ENCODE results near the gene KIAA0753.

KIAA0753 gene

DNA sequence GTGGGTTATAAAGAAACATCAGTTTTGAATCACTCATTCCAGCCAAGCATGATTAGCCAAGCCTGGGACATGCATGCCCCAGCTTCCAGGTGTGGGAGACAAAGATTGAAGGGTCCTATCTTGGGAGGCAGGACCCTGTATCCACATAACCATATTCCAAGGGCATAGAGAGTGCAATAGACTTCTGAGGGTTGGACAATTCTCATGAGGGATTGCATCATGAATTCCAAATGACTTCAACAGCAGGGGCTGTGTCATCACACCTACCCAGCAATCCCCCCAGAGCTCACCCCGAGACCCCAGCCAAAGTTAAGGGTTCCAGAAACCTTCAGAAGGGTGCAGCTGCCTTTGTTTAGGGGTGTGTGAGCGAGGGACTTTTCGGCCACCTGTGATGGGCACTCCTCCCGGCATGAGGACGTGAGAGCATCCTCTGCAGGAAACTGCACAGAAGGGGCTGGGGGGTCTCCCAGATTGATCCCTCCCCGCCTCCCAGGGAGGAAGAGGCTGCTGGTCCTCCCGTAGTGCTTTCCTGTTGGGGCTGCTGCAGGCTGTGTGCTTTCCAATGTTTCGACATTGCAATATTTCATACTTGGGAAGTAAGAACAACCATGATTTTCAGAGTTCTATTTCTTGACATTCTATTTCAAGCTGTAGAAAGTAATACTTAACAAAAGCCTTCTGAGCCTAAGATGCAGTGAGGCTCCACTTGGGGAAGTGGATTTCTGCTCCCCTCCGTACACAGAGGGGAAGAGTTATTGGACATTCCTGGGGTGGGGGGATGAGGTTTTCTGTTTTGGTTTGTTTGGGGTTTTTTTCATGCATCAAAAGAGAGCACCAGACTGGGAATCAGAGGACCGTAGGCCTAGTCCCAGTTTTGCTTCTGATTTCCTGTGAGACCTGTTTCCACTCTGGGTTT lies 70.9 kb downstream of the KIAA0753 start:
- DNase-seq (ENCODE audit: low spot score): no peak

DNA sequence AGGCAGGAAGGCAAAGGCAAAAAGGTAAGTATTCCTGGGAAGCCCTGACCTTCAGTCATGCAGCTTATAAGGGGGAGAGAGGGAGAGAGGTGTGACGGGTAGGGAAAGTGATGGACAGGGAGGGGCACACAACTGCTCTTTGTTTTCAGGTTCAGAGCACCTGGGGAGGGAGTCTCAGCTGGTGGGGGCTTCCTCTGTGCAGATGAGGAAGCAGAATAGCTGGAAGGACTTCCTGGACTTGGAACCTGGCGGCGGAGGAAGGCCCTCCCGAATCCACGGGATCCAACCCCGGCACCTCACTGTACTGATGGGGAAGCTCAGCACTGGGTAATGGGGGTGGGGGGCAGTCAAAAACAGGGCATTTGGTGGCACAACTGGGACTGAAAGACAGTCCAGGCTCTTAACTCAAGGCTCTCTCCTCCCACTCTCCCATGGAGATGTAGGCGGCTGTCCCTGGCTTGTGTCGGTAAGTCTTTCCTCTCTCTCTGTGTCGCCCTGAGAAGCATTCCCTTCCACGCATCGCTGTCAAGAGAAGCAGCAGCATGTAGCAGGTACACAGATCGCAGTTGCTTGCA lies 72.2 kb downstream of the KIAA0753 start:
- no peak for DNase-seq (ENCODE audit: low spot score)

GRCh38 chr17:6567528-6568183 lies 72.9 kb downstream of the KIAA0753 start:
- DNase-seq (ENCODE audit: low spot score): no peak

GRCh38 chr17:6561446-6561845 lies 79.1 kb downstream of the KIAA0753 start:
- no peak for DNase-seq (ENCODE audit: low spot score)

DNA sequence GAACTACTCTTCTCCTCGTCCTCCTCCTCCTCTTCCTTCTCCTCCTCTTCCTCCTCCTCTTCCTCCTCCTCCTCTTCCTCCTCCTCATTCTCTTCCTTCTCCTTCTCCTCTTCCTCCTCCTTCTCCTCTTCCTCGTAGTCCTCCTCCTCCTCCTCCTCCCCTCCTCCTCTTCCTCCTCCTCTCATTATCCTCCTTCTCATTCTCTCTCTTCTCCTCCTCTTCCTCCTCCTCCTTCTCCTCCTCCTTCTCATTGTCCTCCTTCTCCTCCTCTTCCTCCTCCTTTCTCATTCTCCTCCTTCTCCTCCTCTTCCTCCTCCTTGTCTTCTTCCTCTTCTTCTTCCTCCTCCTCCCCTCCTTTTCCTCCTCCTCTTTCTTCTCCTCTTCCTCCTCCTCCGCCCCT lies 80.0 kb downstream of the KIAA0753 start:
- no peak for DNase-seq (ENCODE audit: low spot score)

GRCh38 chr17:6559753-6560215 lies 80.7 kb downstream of the KIAA0753 start:
- no peak for DNase-seq (ENCODE audit: low spot score)

DNA sequence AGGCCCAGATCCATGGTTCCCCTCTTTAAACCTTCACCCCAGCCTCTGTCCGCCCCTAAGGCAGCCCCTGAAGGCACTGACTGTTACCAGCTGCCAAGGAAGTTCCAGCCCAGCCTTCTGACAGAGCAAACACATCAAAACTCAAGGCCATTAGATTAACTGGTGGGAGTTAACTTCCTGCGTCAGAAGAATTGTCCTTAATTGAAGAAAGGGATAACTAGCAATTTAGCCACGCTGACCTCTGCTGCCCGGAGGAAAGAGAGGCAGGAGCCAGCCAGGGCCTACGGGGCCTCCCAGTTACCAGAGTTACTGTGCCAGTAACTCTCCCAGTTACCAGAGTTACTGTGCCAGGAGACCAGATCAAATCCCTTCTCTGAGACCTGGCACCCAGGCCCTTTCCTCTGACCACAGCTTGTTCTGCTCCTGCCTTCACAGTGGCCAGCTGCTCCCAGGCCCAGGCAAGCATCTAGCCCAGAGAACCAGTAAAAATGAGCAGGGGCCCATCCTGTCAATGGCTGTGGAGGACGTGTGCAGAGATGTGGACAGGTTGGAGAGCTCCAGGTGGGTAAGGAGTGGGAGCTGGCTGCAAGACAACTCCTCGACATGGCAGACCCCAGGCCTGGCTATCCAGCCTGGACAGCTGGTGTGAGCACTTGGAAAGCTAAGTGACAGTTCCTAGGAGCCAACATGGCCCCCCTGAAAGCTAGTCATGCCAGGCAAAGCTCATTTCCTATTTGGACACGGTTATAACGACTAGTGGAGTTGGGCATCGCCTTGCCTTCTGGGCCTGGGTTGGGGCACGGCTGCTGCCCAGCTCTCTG lies 81.4 kb downstream of the KIAA0753 start:
- no peak for DNase-seq (ENCODE audit: low spot score)

- no peak for DNase-seq (ENCODE audit: low spot score)
Observed at GRCh38 chr17:6558276-6558675, 82.2 kb downstream of the KIAA0753 start.

- no peak for DNase-seq (ENCODE audit: low spot score)
Observed at GRCh38 chr17:6557040-6557438, 83.5 kb downstream of the KIAA0753 start.

DNA sequence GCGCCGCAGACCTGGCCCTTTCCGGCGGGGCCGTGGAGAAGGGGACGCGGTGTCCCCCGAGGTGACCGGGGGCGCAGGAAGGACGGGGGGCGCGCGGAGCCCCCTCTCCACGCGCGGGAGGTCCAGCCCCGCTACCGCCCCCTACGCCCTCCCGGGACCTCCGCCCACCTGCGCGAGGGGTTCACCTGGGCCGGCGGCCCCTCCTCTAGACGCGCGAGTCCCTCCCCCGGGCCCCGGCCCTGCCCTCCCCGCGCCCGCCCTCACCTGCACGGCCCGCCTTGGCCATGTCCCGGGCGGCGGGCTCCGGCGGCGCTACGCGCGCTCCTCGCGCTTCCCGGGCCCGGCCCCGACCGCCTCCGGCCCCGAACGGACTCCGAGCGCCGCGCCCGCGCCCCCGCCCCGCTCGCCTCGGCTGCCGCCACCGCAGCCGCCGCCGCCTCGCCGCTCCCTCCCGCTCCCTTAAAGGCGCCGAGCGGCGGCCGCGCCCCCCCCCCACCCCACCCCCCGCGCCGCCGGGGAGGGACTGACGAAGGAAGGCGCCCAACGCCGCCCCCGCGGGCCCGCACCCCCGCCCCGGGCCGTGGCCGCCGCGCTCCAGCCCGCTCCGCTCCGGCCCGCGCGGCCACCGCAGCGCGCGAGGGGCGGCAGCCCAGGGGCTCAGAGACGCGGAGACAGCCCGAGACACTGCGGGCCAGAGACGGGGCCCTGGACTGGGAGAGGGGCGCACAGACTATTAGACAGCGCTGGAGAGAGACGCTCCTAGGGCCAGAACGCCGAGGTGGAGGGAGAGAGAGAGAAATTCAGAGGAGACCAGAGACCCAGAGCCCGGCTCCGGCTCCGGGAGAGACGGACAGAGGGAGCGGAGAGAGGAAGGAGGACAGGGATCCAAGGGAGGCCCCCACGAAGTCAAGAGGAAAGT lies 84.1 kb downstream of the KIAA0753 start, which contains the start of gene PITPNM3:
Gene PITPNM3 (minus strand): TSS at position 435 of the 919 bp plus-strand sequence. CDS start 149 bp downstream, at position 286.
- no peak for DNase-seq (ENCODE audit: low spot score)

- DNase-seq (ENCODE audit: low spot score): no peak
Observed at GRCh38 chr17:6555331-6556120, 85.0 kb downstream of the KIAA0753 start.

GRCh38 chr17:6554871-6555330 lies 85.6 kb downstream of the KIAA0753 start:
- DNase-seq (ENCODE audit: low spot score): no peak

- DNase-seq (ENCODE audit: low spot score): no peak
Observed at GRCh38 chr17:6554342-6554741, 86.2 kb downstream of the KIAA0753 start.

DNA sequence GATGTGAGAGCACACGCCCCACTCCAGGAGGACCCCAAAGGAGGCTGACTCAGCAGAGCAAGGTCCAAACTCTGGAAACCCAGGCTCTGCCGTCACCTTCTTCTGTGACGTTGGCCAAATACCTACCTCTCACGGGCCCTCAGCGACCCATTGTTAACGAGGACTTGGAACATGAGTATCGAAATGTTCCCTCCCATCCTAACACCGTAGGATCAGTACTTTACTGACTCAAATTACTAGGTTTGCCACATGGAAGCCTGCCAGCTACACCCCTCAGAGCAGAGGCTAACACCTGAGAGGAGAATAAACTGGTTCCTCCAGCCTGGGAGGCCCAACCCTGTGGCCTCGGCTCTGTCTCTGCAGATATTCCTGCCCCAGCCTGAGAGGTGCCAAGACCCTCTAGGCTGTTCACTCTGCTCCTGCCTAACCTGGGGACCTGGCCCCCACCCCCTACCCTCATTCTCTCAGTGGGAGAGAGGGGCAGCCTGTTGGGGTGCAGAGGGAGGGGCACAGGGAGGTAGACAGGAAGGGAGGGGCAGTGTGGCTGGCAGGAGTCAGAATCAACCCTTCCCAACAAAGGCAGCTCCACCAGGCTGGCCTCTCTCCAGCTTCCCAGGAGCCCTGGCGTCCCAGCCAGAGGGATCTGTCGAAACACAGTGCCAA lies 88.5 kb downstream of the KIAA0753 start:
- no peak for DNase-seq (ENCODE audit: low spot score)

DNA sequence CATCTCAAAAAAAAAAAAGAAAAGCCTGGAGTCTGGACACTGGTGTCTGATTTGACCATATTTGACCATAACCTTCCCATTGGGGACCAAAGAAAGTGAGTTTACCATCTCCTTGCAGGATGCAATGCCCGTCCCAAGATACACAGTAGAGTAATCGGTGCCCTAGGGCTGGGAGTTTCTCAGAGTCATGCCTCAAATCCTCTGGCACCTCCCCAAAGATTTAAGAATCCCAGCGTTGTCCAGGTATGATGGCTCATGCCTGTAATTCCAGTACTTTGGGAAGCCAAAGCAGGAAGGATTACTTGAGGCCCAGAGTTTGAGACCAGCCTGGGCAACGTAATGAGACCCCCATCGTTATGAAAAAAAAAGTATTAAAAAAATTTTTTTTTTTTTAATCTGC lies 89.2 kb downstream of the KIAA0753 start:
- DNase-seq (ENCODE audit: low spot score): no peak

GRCh38 chr17:6549384-6550036 lies 91.0 kb downstream of the KIAA0753 start:
- no peak for DNase-seq (ENCODE audit: low spot score)

DNA sequence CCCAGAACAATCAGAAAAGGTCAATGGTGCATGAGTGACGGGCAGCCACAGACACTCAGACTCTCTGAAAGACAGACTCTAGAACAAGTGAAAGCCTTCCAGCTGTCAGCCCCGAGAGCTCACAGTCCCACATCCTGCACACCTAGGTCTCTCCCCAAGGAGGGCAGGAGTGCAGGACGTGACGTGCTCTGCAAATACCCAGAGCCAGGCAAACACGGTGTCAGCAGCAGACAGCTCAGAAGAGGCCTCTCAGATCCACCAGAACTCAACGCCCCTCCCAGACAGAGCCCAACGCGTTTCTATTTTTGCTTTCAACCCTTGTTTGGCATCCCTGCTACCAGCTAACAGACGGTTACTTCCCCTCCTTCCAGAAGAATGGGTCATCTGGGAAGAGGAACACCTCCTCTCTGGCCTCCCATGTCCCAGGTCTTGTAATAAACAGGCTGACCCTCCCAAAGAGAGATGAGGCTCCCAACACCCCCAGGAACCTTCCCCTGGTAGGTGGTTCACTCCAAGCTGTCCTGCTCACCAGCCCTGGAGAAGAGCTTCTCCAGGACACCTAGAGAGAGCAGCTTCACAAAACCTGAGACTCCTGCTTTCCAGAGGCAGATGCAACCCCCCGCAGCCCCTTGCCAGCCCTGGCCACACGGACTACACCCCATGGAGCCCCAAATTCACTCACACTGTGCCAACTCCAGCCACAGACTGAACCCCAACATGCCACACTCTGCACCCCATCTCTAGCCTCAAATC lies 91.8 kb downstream of the KIAA0753 start:
- no peak for DNase-seq (ENCODE audit: low spot score)

- no peak for DNase-seq (ENCODE audit: low spot score)
Observed at GRCh38 chr17:6548034-6548433, 92.5 kb downstream of the KIAA0753 start.

Measured in HuH-7 (cell line).